ENCODE measurements around the gene CYB561D1.
"Not testable (repeated sequence)": the region's sequence is repeated elsewhere in the genome, so short reads cannot be mapped to it uniquely, and the experiment has no call there.

The CYB561D1 gene

DNA sequence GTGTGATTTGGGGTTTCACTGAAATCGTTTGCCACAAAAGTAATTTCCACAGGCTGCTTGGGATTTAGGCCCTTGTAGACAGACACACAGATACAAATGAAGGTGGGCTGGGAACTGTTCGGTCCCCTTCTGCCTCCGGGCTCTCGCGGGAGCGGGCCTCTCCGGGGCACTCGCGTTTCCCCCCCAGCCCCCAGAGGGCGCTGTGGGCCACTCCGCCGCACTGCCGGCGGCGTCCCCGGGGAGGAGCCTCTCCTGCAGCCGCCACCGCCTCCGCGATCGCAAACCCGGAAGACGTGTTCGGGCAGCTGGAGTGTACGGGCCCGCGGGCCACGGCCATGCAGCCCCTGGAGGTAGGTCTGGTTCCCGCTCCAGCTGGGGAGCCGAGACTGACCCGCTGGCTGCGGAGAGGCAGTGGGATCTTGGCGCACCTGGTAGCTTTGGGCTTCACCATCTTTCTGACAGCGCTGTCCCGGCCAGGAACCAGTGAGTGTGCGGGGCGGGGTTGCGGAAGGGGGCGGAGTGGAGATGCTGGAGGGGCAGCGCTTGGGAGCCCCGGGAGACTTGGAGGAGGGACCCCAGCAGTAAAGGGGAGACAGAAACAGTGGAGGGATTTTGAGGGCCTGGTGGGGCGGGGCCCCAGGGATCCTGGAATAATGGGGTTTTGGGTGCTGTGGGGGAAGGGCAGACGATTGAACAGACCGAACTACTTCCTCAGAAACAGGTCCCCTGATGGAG, at the start of gene CYB561D1:
CYB561D1 (plus strand) TSS at position 290 of the 735 bp plus-strand sequence; CDS start at position 336, 46 bp downstream.
- peak; percentile 81 to 97 (median 89) for DNase-seq

DNA sequence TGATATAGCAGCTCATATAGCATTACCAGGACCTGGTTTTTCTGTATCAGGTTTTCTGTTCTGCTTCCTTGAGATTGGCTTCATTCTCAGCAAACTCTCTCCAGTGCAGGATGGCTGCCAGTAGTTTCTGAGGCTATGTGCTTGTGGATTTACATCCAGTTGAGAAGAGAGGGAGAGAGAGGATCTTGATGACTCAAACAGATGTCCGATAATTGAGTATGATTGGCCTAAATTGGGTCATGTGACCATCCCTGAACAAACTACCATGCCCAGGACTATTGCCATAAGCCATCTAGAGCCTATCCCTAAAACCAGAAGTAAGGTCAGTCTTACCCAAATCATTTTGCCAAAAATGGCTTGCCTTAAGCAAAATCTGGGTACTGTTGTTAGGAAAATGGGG, 49.5 kb upstream of the CYB561D1 start:
- no peak for DNase-seq

DNA sequence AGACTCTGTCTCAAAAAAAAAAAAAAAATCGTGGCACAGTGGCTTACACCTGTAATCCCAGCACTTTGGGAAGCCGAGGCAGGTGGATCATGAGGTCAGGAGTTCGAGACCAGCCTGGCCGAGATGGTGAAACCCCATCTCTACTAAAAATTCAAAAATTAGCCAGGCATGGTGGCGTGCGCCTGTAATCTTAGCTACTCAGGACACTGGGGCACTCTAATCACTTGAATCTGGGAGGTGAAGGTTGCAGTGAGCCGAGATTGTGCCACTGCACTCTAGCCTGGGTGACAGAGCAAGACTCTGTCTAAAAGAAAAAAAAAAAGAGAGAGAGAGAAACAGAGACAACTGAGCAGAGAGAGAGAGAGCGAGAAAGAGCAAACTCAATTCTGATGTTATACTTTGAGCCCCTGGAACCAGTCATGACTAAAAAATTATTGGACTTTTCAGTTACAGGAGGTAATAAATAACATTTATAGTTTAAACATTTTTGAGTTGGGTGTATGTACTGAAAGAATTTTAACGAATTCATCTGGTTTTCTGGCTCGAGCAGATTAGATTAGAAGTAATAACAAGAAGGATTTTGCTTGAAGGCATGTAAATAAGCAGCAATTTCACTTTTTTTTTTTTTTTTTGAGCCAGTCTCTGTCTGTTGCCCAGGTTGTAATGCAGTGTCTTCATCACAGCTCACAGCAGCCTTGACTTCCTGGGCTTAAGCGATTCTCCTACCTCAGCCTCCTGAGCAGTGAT, 47.8 kb upstream of the CYB561D1 start:
- not testable (repeated sequence) for DNase-seq

DNA sequence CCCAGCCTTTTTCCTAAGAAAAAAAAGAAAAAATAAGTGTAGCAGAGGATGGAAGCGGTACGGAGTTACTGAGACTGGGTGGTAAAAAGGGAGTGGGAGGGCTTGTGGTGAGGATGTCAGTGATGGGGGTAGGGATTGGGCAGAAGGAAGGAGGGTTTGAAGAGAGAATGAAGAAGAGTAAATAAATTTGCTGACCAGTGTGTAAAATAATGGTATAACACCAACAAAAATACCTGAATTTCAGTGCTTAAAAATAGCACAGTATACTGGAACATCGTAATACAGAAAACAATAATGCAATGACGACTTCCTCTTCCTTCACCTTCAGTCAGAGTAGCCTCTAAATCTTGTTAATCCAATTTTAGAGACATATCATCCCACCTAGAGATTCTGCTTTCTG, 46.4 kb upstream of the CYB561D1 start:
- no peak for DNase-seq

DNA sequence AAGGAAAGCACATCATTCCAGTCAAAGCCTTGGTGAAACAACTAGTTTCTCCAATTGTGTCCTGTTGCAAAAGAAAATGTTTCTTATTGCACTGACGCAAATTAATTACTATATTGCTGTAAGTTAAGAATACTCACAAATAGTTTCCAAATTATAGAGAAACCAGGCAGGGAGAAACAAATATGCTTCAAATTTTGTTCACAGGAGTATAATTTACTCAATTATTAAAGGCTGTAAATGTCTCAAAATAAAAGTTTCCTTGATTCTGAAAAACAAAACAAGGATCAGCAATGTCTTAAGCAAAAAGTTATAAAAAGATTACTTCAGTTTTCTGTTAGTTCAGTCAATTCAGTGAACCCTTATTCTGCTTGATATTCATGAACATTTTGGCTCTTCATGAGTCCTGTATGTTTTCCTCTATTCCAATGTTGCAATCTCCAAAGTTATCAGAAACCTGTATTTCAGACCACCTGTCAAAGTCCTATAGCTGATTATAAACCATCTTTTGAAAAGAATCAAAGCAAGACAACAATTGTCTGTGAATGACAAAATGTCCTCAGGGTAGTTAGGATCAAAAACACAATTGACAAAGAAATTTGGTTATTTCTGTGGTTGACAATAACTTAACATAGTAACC, 39.3 kb upstream of the CYB561D1 start:
- no peak for DNase-seq

- DNase-seq, result no peak
These were observed 36.1 kb upstream of the CYB561D1 start for GRCh38 chr1:109457819-109458218.

- peak in 1 of 6 experiments; percentile 14 for DNase-seq
These were observed 27.8 kb upstream of the CYB561D1 start for GRCh38 chr1:109466125-109466451.

DNA sequence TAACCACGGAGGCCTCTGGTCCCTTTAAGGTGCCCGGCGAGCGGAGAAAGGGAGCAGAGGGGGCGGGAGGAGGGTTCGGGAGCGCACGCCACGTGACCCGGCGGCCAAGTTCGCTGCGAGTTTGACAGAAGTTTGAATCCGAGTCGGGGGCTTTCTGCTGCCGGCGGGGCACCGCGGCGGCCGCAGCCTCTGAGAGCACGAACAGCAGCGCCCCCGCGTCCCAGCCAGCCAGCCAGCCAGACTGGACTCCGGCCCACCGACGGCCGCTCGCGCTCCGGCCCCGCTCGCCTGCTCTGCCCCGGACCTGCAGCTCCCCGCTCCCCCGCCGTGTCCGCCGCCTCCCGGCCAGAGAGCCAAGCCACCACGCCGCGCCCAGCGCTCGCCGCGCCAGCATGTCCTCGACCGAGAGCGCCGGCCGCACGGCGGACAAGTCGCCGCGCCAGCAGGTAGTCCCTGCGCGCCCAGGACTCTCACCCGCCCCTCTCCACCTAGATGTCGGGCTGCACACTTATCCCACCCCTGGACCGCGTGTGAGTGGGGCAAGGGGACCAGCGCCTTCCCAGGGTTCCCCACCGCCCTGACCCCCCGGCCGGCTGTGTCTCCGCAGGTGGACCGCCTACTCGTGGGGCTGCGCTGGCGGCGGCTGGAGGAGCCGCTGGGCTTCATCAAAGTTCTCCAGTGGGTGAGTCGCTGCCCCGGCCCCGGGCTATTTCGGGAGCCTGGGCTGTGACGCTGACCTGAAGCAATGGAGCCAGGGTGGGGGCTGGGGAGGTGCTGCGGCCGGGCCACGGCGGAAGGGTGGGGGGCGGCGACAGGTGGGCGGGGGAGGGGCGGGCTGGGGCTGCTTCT, 27.2 kb upstream of the CYB561D1 start, which contains the start of gene SYPL2:
SYPL2 (plus strand) TSS at position 95 of the 849 bp plus-strand sequence; CDS start at position 393, 298 bp downstream.
- DNase-seq, result peak in 2 of 6 experiments; percentile 5 to 23

GRCh38 chr1:109467301-109467777, 26.6 kb upstream of the CYB561D1 start:
- DNase-seq, result no peak

GRCh38 chr1:109468061-109468460, 25.8 kb upstream of the CYB561D1 start:
- DNase-seq, result no peak

DNA sequence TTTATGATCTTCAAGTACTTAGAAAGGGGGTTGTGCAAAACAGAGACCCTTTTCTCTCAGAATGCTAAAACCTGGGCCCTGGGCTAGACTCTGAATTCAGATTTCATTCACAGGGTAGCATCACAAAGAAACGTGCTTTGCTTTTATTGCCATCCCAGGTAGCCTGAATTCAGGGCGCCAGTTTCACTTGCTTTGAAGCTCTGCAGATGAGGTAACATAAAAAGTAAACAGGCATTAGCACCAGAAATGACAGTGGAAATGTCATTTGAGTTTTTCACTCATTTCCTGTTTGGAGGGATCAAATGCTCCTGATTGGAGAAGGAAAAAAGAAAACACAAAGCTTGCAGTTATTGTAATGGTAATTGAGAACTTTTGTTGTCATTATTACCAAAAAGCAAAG, 25.0 kb upstream of the CYB561D1 start:
- peak in 1 of 6 experiments; percentile 3 for DNase-seq

- DNase-seq, result no peak
These were observed 23.6 kb upstream of the CYB561D1 start for GRCh38 chr1:109470245-109470644.

DNA sequence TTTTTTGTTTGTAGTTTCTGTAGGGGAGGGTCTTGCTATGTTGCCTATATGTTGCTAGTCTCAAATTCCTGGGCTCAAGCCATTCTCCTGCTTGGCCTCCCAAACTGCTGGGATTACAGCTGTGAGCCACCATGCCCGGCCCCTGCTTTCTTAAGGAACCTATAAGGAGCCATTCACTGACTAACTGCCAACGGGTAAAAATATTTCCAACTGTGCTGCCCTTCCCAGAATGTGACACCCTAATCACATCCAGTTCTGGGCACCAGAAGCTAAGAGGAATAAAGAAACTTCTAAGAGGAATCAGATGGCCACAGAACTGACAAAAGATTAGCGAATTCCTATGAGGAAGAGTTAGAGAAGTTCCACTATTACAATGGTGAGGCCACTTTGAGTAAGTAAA, 21.1 kb upstream of the CYB561D1 start:
- DNase-seq, result no peak

- not testable (repeated sequence) for DNase-seq
These were observed 20.4 kb upstream of the CYB561D1 start for GRCh38 chr1:109473284-109474057.

DNA sequence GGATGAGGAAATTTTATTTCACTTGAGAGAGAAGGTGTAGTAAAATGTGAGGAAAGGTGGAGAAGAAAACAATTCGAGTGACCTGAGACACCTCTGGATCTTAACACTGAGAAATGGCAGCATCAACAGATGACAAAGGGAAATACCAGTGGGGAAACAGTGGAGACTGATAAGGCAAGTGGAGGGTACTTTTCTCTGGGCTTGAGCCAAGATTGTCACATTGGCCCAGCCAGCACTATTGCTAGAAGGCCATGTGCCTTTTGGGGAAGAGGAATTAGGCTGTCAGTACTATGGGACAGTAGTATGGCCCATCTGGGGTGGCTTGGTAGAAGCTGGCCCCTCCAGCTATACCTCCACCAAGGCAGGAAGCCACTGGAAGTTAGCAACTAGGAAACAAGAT, 19.2 kb upstream of the CYB561D1 start:
- DNase-seq, result no peak

DNA sequence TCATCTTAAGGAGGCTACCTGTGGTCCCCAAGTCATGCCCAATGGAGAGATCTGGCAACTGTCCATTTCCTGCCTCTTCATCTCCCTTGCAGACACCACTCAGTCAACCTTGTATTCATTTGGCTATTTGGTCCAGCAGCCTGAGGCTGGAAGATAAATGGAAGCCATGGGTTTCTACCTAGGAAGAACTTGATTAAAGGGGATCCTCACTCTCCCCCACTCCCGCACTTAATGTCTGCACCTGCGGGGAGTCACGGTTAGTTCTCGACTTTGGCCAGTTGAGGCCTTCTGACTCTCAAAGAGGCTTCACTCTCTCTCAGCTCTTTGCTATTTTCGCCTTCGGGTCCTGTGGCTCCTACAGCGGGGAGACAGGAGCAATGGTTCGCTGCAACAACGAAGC, 18.6 kb upstream of the CYB561D1 start:
- no peak for DNase-seq

GRCh38 chr1:109476825-109477224, 17.1 kb upstream of the CYB561D1 start:
- no peak for DNase-seq

DNA sequence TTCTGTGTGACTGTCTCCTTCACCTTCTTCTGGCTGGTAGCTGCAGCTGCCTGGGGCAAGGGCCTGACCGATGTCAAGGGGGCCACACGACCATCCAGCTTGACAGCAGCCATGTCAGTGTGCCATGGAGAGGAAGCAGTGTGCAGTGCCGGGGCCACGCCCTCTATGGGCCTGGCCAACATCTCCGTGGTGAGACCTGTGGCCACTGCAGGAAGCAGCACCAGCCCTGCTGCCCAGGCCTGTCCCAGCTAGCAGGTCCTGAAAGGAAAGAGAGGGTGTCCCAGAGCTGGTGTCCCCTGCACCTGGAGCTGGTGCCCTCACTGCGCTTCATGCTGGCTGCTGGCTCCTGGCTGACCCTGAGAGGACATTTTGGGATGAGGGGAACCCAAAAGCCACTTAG, 16.1 kb upstream of the CYB561D1 start:
- no peak for DNase-seq

- peak in 4 of 6 experiments; percentile 15 to 46 (median 24) for DNase-seq
These were observed 15.1 kb upstream of the CYB561D1 start for GRCh38 chr1:109478806-109479205.

- no peak for DNase-seq
These were observed 14.6 kb upstream of the CYB561D1 start for GRCh38 chr1:109479311-109479710.

DNA sequence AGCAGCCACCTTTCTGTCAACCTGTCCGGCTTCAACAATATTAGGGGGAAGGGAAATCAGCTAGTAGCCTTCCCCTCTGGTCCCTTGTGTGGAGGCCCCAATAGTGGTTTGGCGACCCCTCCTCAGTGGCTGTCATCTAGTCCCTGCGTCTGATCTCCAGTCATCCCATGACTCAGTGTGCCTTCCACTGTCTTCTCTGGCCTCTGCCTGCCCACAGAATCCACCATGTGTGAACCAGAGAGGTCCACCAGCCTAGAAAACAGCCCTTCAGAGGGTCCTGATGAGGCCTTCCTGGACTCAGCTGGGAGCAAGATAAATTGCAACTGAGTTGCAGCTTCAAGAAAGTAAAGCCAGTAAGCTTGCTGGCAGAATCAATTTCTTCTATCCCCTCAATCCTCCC, 14.0 kb upstream of the CYB561D1 start:
- DNase-seq, result no peak

DNA sequence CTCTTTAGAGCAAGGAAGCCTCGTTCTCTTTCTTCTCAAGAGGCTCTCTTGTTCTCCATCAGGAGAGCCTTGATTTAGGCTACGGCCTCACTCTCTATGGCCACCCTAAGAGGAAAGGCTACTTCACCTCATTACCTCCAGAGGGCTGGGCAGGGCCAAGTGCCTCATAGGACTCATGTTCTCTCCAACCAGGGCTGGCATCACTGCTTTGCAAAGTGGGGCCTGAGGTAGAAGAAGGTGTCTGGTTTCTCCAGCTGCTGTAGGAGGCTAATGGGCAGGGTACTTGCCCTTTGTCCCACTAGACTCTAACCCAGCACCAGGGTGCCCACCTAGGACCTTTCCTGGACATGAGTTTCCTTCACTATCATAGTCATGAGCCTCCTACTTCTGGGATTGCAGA, 12.2 kb upstream of the CYB561D1 start:
- no peak for DNase-seq

All from stimulated activated naive CD4-positive, alpha-beta T cell (primary cell).